Stimulated activated CD4-positive, alpha-beta T cell treated with anti-CD3 and anti-CD28 coated beads, Interleukin-12 subunit alpha, Interleukin-12 subunit beta, amount 100 ng/mL, for 4 hours (primary cell): ENCODE results near the gene FBXL7.

Experiments used
- DNase-seq: peaks from one replicate; pipeline ENCODE4 v3.0.0-alpha.2; 2020

The FBXL7 gene

GRCh38 chr5:15499528-15500324, at the start of gene FBXL7:
Gene FBXL7 (plus strand): TSS chr5:15500180.
- DNase-seq = no peak

- no peak for DNase-seq
These were observed 49.5 kb upstream of the FBXL7 start for GRCh38 chr5:15450473-15450872.

- DNase-seq = no peak
These were observed 49.0 kb upstream of the FBXL7 start for GRCh38 chr5:15450949-15451348.

- DNase-seq = no peak
These were observed 48.0 kb upstream of the FBXL7 start for GRCh38 chr5:15452030-15452429.

GRCh38 chr5:15452781-15453180, 47.2 kb upstream of the FBXL7 start:
- no peak for DNase-seq

GRCh38 chr5:15459200-15459599, 40.8 kb upstream of the FBXL7 start:
- no peak for DNase-seq

GRCh38 chr5:15463231-15463980, 36.6 kb upstream of the FBXL7 start:
- no peak for DNase-seq

- no peak for DNase-seq
These were observed 27.9 kb upstream of the FBXL7 start for GRCh38 chr5:15472116-15472515.

GRCh38 chr5:15474143-15474719, 25.7 kb upstream of the FBXL7 start:
- DNase-seq = no peak

GRCh38 chr5:15475367-15475766, 24.6 kb upstream of the FBXL7 start:
- no peak for DNase-seq

- DNase-seq = no peak
These were observed 23.0 kb upstream of the FBXL7 start for GRCh38 chr5:15476977-15477376.

GRCh38 chr5:15480436-15480835, 19.5 kb upstream of the FBXL7 start:
- no peak for DNase-seq

- DNase-seq = no peak
These were observed 16.5 kb upstream of the FBXL7 start for GRCh38 chr5:15483351-15484097.

- no peak for DNase-seq
These were observed 12.8 kb upstream of the FBXL7 start for GRCh38 chr5:15487228-15487627.

- no peak for DNase-seq
These were observed 10.3 kb upstream of the FBXL7 start for GRCh38 chr5:15489571-15490235.

GRCh38 chr5:15492545-15492944, 7.4 kb upstream of the FBXL7 start:
- DNase-seq = no peak

- no peak for DNase-seq
These were observed 6.5 kb upstream of the FBXL7 start for GRCh38 chr5:15493501-15493900.

GRCh38 chr5:15495026-15495425, 5.0 kb upstream of the FBXL7 start:
- DNase-seq = no peak

- no peak for DNase-seq
These were observed 3.1 kb upstream of the FBXL7 start for GRCh38 chr5:15496886-15497285.

GRCh38 chr5:15500325-15501001, 483 bp downstream of the FBXL7 start:
- DNase-seq = no peak

GRCh38 chr5:15501091-15501791, 1.3 kb downstream of the FBXL7 start:
- DNase-seq = no peak
